HepG2 (cell line): ENCODE results near the gene KIRREL3. TPM values are rescaled to one million over a fixed set of nuclear protein-coding genes. Genes with fewer than 3 reads are reported as not detected.

Experiments
- FOXC1 ChIP-seq: sonication (generic); formaldehyde crosslinking; IDR thresholded peaks from 2 replicates; pipeline ENCODE4 v1.8.0; 2022; ENCODE audit warnings: mild to moderate bottlenecking, missing genetic modification reagents, borderline replicate concordance
- KLF12 ChIP-seq: sonication (generic); formaldehyde crosslinking; IDR thresholded peaks from 2 replicates; pipeline ENCODE4 v1.4.0; 2020; ENCODE audit warnings: missing genetic modification reagents, borderline replicate concordance
- NCOA2 ChIP-seq: sonication (generic); formaldehyde crosslinking; IDR thresholded peaks from 2 replicates; pipeline ENCODE4 v1.8.0; 2022; ENCODE audit warnings: inconsistent platforms
- UBTF ChIP-seq: sonication (generic); formaldehyde crosslinking; IDR thresholded peaks from 2 replicates; pipeline ENCODE4 v1.4.0; 2020; ENCODE audit warnings: mild to moderate bottlenecking, missing genetic modification reagents
- ZNF142 ChIP-seq: sonication (generic); formaldehyde crosslinking; IDR thresholded peaks from 2 replicates; pipeline ENCODE4 v1.4.0; 2020; ENCODE audit warnings: missing genetic modification reagents
- ZNF510 ChIP-seq: sonication (generic); formaldehyde crosslinking; IDR thresholded peaks from 2 replicates; pipeline ENCODE4 v1.4.0; 2020; ENCODE audit warnings: low read depth, mild to moderate bottlenecking, missing genetic modification reagents
- polyA plus RNA-seq, 8 experiments: library from polyadenylated mRNA; depleted of rRNA in 3 of 8; stranded (reverse) in 7 of 8; unstranded in 1 of 8; fragments of >200 nt; fragmentation: Illumina TruSeq in 4 of 8; extraction: Trizol in 4 of 8; gene quantifications; 2 replicates each; pipeline versions ENCODE4 v1.2.1 to v1.2.3, GENCODE V29; 2011 to 2016; ENCODE audit warnings: low read depth in 4 of 8, missing spikeins in 1 of 8, mixed read lengths in 1 of 8; ENCODE audit not compliant: insufficient read depth in 1 of 8
- total RNA-seq, 5 experiments: library from RNA; depleted of rRNA; stranded (reverse); fragments of >200 nt; fragmentation: Illumina TruSeq; extraction: Trizol; gene quantifications; 2 replicates each; pipeline ENCODE4 v1.2.3, GENCODE V29; 2016; ENCODE audit warnings: low read depth in 1 of 5
- TF ChIP-seq, protein P1 (sequence below): sonication (generic); formaldehyde crosslinking; IDR thresholded peaks from 2 replicates; pipeline ENCODE4 v1.8.1; 2023; ENCODE audit warnings: missing genetic modification reagents, inconsistent platforms, borderline replicate concordance

Gene KIRREL3
- total and polyA plus RNA-seq, 2 of the 13 experiments (the other 11 are each of a cell fraction or from before 2014, with no cell fraction given): not detected

DNA sequence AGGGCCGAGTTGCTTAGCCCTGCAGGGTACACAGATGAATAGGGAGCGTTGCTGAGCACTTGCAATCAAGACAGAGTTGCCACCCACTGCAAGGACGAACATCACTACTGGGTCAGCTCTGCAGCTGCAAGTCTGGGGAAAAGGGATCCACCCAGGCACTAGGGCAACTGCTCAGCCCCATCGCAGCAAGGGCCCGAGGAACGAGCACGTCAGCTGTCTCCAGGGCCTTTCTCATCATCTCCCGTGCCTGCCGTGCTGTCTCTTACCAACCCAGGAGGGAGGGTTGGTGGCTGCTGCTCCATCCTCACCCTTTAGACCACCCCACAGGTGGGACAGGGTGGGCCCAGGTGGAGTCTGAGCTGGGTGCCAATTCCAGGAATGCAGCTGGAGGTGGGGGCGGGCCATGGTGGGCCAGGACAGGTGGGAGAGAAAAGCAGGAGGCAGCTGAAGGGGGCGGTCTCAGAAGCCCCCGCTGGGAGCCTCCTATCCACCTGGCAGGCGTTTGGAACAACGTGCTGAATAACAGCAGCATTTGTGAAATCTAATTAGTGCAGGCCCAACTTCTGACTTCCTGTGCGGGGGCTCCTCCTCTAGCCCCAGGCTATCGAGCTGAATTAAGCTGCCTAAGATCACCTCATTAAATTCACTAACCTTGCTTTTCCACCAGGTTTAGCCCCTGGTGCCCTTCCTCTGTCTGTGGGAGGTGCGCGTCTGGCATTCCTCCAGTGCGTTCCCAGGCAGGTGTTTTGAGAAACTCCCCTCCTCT is 392.6 kb downstream of the KIRREL3 start (continued):
- no peak for TF ChIP-seq ZNF142 (CRISPR knock-in tag)
- TF ChIP-seq NCOA2 (CRISPR knock-in tag): no peak
- TF ChIP-seq KLF12 (CRISPR knock-in tag): no peak
- TF ChIP-seq FOXC1 (CRISPR knock-in tag): no peak
- no peak for TF ChIP-seq ZNF510
- TF ChIP-seq UBTF (CRISPR knock-in tag): no peak
- TF ChIP-seq, protein P1, sequence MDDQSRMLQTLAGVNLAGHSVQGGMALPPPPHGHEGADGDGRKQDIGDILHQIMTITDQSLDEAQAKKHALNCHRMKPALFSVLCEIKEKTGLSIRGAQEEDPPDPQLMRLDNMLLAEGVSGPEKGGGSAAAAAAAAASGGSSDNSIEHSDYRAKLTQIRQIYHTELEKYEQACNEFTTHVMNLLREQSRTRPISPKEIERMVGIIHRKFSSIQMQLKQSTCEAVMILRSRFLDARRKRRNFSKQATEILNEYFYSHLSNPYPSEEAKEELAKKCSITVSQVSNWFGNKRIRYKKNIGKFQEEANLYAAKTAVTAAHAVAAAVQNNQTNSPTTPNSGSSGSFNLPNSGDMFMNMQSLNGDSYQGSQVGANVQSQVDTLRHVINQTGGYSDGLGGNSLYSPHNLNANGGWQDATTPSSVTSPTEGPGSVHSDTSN (CRISPR knock-in tag): no peak
- TF ChIP-seq, all 625 proteins: peak for 0
